Measurements from ENCODE around the gene CLEC19A.

DNA sequence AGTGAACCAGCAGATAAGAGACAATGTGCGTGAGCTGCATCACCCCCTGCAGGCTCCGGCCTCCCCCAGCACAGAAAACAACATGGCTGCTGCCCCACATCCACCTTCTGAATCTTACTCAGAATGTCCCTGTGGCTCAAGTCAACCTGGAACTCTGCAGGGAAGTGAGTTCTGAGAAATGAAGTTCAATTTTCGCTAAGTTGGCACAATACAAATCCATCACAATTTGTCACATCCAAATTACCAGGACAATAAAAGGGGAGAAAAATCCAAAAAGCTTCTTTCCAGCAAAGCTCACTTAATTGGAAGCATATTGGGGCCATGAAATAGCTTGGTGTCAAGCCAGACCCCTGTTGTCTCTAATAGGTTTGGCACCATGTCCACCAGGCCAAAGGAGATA, 38.1 kb downstream of the CLEC19A start:
- no peak for TF ChIP-seq POLR2A (IDR thresholded peaks at IDR 0.05; ENCODE audit: low read length)
- no peak for TF ChIP-seq GATA1 (IDR thresholded peaks at IDR 0.05; ENCODE audit: low read depth, low read length)
